Left colon (tissue), 2 donors: ENCODE results near the gene CGNL1. TPM values are rescaled to one million over a fixed set of nuclear protein-coding genes. Genes with fewer than 3 reads are reported as not detected.

Experiments
- ATAC-seq: fragments of 200-7000 bp; cut with Tn5 transposase; one replicate; pipeline ENCODE4 v1.9.1; 2020; ENCODE audit warnings: mild to moderate bottlenecking, moderate library complexity
- DNase-seq, 2 donors: peaks; one replicate each; pipeline ENCODE4 v3.0.0-alpha.2; 2020
- intact Hi-C, 2 donors: fragments of 100-400 bp; cut with DNase I in 1 of 2; cut with micrococcal nuclease in 1 of 2; formaldehyde crosslinking; loops; one replicate each; pipeline versions ENCODE4 v1.11.2 to v1.14.0; 2022; cut with DNase I, micrococcal nuclease
- total RNA-seq, 2 donors: library from RNA; stranded (reverse); fragmentation: NEBNext Ultra II Directional; extraction: Animal tissue kit (Norgen Biotek cat#: 25700); gene quantifications; one replicate each; pipeline ENCODE4 v1.2.1, GENCODE V29; 2021
- donor health status: DM: no; HTN: no; CAD: no.
- donor health status: DM: yes; HTN: yes; CAD: no.

The CGNL1 gene
- total RNA-seq, 2 donors from 2014 or later, result 2.8 to 4.1 TPM

DNA sequence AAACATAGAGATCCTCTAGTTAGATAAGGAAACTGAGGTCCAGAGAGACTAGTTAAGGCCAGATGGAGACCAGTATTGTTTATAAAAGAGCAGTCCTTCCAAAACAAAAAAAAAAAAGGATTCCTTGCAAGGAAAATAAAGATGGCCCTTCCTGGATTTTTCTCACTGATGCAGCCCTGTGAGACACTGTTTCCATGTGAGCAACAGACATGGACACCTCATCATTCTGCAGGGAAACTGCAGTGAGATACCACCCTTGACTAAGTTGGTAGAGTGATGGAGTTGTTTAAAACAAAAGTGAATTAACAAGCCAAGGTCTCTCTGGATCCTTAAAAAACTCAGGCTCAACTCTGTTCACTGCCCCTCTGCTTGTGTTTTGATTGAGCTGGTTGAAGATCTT is 149.8 kb downstream of the CGNL1 start:
- no peak for ATAC-seq
- intact Hi-C loops, result loop anchor here (2.0 to 5.0 kb wide), 2 partner anchors 185 to 189 kb away; no protein-coding TSS in a partner anchor

DNA sequence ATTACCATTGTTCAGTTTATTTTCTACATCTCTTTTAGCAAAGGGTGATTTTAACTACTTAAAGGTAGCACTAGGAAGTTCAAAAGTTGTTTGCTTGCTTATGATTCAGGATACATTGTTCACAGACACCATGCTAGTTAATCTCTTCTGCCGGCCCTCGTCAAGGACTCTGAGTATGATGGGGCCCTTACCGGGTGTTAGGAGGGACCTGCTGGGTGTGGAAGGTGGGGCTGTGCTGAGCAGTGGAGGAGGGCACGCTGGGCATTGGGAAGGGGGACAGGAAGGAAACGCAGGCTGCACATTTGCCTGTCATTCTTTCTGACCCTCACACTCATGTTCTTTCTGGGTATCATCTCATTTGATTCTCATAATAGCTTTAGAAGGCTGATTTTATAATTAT is 150.3 kb downstream of the CGNL1 start:
- ATAC-seq (no peak), DNase-seq (no peak)
- intact Hi-C loops, result loop anchor here (2.0 to 5.0 kb wide), 2 partner anchors 186 to 189 kb away; no protein-coding TSS in a partner anchor

More for the DNA sequence above, 149.8 kb downstream of the CGNL1 start:
- no peak for DNase-seq

DNA sequence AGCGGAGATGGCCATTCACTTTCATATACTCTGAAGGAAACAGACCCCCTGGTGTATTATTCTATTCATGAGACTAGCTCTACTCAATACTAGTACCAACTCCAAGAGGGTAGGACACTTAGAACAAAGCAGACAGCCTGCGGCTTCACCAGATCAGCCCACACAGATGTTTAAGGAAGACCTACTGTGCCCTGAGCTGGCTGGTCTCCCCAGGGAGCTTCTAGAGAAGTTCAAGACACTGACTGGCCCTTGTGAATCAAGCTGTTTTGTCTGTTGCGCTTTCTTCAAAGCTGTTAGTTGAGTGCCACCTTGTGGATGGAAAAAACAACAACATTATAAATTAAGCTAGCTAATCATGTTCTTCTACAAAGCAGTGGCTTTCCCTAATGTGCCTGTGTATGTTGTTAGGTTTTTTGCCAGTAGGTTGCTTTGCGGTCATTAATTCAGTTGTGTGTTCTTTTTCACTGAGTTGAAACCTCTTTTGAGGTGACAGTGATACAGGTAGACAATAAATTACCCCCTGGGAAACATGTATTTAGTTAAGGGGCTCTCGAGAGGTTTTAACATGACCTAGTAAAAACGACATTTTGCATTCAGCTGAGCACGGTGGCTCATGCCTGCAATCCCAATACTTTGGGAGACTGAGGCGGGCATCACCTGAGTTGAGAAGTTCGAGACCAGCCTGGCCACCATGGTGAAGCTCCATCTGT is 151.2 kb downstream of the CGNL1 start:
- DNase-seq, result no peak
- intact Hi-C loops, result loop anchor here (2.0 to 5.0 kb wide), 2 partner anchors 187 to 190 kb away; no protein-coding TSS in a partner anchor

DNA sequence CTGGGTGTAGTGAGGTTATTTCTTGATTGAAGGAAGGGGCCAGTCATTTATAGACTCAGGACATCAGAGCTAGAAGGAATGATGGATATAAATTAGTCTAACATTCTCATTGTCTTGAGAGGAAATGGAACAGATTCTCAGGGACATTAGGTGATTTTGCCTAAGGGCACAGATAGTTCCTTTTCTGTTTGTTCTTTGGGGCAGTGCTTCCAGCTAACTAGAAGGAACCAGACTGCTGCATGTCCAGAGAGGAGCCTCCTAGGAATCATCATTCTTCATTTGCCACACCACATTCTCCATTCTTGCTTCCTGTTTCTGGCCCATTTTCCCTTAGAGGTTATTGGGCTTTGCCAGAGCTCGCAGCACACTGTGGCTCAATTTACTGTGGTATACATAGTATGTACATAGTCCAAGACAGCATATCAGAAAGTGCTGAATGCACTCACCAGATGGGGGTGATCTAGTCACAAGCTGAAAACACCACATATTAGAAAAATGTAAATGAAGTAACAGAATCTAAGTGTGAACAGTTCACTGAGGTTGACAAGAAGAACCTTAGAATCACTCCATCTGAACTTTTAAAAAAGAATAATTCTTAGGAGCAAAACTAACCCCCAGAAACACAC is 152.7 kb downstream of the CGNL1 start:
- DNase-seq (no peak), ATAC-seq (peak; percentile 55)
- intact Hi-C loops, result loop anchor here in 1 of 2 donors (5.0 kb wide), 1 partner anchor 192 kb away; no protein-coding TSS in a partner anchor

More for the DNA sequence above, 151.2 kb downstream of the CGNL1 start:
- ATAC-seq, result peak; percentile 76

DNA sequence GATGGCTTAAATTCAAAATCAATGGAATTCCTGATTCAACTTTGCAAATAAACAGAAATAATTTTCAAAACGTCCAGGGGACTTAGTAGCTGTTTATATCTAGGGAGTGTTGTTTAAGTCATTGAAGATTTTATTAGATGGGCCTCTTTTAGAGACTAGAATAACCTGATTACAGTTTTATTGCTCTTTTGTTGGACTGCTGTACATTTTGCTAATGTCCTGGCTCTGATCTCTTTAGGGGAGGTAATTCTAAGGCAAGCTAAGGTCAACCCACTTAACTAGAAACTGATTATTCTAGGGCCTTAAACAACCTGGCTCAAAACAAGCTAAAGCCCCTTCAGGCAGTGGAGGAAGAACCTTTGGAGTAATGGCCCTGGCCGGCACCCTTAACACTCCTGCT is 153.4 kb downstream of the CGNL1 start:
- intact Hi-C loops, result loop anchor here in 1 of 2 donors (5.0 kb wide), 1 partner anchor 192 kb away; no protein-coding TSS in a partner anchor
- ATAC-seq (peak; percentile 42), DNase-seq (no peak)

DNA sequence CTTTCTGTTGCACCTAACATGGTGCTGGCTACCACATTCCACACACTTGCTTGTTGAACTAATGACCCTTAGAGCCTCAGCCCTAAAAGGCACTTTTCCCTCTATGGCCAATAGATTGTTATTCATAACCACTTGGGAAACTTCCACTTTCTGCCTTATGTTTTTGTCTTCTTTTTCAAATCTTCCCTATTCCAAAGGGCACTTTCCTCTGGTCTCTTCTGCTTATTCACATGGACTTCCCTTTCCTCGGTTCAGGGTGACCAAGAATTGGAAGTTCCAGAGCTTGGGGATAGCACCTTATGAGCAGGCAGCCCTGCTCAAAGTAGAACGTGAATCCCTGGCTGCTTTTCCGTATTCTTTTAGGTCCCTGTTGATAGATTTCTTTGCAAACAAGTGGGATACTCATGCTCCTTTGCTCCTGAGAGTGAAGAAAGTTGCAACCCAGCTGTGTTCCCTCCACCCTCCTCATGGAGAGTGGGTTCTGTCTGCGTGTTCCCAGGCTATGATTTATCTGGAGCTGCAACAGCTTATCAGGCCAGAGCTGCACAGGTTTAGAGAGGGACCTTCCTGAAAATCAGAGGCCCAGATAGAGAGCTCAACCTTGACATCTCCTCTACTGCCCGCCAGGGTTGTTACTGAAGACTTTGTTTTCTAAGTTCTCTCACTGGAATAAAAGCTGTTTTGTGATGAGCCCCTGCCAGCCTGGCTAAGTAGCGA is 156.6 kb downstream of the CGNL1 start:
- ATAC-seq (no peak), DNase-seq (no peak)
- intact Hi-C loops, result no loop called here

DNA sequence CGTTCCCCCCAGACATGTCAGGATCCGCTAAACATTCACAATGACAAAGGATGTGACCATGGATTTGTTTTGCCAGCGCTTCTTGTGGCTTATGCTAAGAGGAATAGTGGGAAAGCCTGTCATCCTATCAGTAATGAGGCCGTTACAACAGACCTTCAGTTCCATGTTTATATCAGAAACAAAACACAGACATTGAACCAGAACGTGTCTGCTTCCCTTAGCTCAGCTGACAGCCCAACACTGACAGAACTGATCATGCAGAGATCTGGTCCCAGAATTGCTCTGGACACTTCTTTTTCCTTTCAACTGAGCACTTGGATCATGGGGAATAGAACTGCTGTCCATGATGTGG is 157.1 kb downstream of the CGNL1 start:
- DNase-seq (no peak), ATAC-seq (no peak)
- intact Hi-C loops, result no loop called here

DNA sequence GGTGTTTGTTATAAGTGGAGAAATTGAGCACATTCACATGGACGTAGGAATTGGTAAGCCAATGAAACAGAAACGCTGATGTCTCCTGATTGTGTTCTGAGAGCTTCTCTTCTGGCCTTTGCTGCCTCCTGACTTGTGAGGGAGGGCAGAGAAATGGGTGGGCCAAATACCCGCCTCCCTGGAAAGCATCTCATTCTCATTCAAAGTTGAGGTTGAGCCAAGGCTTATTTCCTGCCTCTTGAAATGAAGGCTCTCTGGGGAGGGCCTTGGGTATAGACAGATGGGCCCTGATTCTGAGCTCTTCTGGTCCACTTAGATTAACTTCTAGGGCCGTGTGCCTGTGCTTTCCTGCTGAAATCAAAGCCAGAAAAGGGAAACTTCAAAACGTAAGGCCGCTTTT is 158.0 kb downstream of the CGNL1 start:
- intact Hi-C loops, result no loop called here
- no peak for DNase-seq
- ATAC-seq, result no peak

DNA sequence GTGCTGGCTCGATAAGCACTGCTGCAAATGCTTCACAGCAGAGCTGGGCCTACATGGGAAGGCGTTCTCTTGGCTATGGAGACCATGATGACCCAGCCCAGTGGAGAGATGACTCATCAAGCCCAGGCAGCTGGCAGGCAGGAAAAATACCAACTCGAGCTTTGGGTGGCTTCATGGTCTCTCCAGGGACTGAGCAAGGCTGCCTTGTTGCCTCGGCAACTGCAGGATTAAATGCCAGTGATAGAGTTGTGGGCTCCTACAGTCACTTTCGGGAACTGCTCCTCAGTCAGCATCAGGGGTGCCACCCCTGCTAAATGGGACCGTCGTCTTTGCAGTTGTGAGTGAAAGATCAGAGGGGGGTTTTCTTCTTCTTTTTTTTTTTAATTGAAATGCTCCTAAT is 160.8 kb downstream of the CGNL1 start:
- DNase-seq (no peak), ATAC-seq (peak; percentile 35)
- intact Hi-C loops, result no loop called here

DNA sequence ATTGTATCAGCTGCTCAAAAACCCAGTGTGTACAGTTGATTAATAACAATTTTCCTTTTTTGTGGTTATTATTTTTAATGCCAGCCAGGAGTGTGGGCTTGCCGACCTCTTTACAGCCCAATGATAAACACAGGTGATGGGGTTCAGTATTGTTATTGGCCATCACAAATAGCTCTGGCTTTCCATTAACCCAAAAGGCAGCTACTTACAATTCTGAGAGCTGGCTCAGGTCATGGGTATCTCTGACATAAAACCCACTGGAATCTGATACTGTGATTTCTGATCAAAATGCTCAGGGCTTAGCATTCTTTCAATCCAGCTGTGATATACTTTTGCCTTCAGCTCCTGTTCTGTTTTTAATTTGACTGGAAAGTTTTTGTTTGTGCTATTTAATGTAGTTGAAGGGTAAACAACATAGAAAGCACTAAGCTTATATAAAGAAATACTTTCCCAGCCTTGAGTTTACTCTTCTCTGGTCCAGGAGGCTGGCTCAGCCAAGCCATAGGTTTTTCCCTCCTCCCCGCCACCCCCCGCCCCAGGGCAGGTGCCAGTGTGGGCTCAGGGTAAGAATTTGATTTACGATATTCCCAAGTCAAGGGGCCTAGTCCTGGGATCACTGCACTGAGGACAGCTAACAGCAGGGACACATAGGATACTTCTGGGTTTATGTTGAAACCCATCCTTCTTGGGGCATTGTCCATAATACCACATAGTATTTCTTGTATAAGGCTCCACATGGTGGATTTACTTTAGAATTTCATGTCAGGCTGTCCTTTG is 161.4 kb downstream of the CGNL1 start:
- intact Hi-C loops, result no loop called here
- peak; percentile 20 for ATAC-seq
- no peak for DNase-seq

DNA sequence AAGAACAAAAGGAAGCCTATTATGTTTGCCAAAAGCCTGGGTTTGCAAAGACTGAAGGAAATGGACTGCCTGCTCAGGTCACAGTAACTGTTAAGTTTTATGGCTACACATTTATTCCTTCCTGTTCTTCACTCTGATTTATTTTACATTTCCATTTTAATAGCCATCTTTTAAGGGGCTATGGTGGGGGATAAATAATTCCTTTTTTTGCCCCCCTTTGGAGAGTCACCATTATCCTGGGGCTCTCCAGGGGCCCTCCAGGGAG is 161.9 kb downstream of the CGNL1 start:
- peak; percentile 68 for ATAC-seq
- intact Hi-C loops, result no loop called here
- no peak for DNase-seq

DNA sequence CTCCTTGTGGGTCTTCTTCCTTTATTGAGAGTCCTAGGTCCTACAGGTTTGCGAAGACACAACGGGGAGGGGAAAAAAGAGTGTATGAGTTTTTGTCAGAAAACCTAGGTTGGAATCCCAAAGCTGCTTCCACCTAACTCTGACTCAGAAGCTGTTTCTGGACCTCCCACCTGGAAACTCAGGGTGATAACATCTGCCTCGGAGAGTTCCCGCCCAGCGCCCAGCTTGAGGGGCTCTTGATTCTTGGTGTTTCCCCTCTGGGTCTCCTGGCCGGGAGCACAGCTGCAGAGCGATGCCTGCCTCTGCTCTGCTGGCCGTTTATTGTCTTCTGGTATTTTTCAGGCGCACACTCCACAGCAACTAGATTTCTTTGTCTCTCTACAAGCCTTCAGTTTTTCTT is 162.5 kb downstream of the CGNL1 start:
- no peak for ATAC-seq
- intact Hi-C loops, result no loop called here
- no peak for DNase-seq

DNA sequence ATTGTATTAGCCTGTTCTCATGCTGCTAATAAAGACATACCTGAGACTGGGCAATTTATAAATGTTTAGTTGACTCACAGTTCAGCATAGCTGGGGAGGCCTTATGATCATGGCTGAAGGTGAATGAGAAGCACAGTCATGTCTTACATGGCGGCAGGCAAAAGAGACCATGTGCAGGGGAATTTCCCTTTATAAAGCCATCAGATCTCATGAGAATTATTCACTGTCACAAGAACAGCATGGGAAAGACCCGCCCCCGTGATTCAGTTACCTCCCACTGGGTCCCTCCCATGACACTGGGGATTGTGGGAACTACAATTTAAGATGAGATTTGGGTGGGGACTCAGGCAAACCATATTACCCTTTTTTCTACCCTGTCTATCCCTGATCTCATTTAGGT is 163.9 kb downstream of the CGNL1 start:
- ATAC-seq (no peak), DNase-seq (no peak)
- intact Hi-C loops, result loop anchor here in 1 of 2 donors (5.0 kb wide), 1 partner anchor 198 kb away; no protein-coding TSS in a partner anchor

DNA sequence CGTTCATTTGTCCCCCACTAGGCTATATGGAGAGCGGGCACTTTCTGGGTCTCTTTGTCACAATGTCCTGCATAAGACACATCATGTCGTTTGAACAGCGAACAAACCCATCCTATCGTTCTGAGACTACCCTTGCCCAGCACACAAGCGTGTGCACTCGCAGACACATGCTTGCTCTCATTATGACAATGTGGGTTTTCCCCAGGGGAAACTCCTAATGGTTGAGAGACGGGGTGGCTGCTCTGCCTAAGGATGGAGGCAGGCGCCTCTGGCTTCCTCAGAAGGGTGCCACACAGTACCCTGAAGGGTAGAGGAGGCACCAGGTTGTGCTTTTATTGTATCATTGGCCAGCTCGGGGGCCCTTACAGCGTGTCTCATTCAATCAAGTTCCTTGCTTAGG is 164.4 kb downstream of the CGNL1 start:
- intact Hi-C loops, result loop anchor here in 1 of 2 donors (5.0 kb wide), 1 partner anchor 198 kb away; no protein-coding TSS in a partner anchor
- DNase-seq (no peak), ATAC-seq (no peak)

DNA sequence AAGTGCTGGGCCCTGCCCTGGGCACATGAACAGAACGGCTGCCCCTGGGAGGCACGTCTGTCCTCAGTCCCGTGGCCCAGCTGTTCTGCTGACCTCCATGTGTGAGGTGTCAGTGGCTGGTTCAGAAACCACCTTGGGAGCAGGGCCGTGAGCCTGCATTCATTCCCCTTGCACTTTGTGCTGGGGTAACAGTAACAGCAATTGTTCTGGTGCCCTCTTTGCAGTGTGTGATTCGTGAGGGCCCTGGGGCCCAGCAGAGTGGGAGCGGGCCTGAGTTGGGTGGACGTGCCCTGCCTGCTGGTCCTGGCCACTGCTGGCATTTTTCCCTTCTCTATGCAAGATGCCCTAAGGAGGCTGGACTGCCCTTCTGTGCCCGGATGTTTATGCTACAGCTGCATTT is 165.0 kb downstream of the CGNL1 start:
- DNase-seq (no peak), ATAC-seq (no peak)
- intact Hi-C loops, result loop anchor here in 1 of 2 donors (5.0 kb wide), 1 partner anchor 199 kb away; no protein-coding TSS in a partner anchor

DNA sequence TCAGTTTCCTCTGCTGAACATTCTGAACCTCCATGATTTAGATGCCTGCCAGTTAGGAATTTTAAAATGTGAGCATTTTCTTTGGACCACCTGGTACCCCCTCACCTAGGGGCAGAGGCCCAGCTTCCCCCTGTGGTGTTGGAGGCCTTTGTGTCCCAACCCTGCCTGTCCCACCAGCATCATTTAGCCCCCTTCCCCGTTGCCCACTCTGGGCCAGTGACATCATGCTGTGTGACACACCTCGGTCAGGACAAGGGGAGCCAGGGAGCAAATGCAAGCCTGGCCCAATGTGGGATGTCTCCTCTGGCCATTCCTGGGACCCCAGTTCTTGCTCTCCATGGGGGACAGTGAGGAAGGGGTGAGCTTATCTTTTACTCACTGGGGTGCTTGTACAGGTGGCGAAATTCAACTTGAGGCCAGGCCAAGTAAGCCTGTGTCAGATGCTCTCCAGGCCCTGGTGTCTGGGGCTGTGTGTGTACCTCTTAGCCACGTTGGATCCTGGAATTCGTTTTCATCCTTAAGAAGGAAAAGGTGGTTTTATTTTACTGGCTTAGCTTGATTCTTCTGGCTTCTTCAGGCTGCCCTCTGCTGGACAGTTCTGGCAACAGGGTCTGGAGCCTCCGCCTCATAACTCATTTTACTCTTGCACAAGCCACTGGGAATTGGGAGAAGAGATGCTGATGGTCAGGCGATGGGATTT is 165.7 kb downstream of the CGNL1 start:
- ATAC-seq, result peak; percentile 60
- intact Hi-C loops, result loop anchor here in 1 of 2 donors (5.0 kb wide), 1 partner anchor 200 kb away; no protein-coding TSS in a partner anchor
- DNase-seq, result peak; percentile 59 to 86

DNA sequence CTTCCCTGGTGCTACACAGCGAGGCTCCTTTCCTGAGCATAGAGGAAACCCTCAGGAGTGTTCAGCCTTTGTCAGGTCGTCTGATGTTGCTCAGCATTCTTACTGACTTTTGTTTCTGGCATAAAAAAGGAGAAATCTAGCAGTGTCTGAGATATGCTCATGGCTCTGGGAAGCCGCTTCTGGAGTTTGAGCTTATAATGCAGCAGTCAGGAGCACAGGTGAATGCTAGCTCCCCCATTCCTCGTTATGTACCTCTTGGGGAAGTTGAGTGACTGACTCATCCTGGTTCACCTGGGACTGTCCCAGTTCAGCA is 166.2 kb downstream of the CGNL1 start:
- ATAC-seq (no peak), DNase-seq (no peak)
- intact Hi-C loops, result loop anchor here in 1 of 2 donors (5.0 kb wide), 1 partner anchor 200 kb away; no protein-coding TSS in a partner anchor

DNA sequence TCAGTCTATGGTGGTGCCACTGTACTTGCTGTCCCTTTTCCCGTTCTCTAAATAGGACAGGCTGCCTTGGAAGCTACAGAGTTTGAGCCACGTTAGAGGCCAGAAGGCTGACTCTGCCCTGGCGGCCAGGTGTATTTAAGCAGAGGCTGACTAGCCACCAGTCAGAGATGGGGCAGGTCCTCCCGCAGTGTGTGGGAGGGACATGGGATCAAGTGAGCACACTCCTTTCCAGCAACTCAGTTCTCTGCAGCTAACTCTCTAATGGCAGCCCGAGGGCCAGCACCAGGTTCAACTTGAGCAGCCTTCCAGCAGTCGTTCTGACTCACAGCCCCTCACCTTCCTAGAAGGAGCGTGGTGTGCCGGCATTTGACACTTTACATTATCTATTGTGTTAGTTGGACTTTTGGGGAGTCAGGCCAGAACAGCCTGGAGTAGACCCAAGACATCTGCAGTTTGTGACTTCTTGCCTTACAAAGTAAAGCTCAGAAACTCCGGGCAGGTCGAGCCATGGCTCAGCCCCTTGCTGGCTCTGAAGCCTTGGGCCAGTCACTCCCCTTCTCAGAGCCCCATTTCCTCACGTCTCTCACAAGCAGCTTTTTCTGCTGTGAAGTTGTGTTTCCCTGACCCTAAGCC is 168.7 kb downstream of the CGNL1 start:
- ATAC-seq, result no peak
- intact Hi-C loops, result loop anchor here in 1 of 2 donors (5.0 kb wide), 1 partner anchor 203 kb away; no protein-coding TSS in a partner anchor
- DNase-seq, result no peak
